CD1c-positive myeloid dendritic cell (primary cell): ENCODE measurements around the gene SPIRE2.
"Not testable (repeated sequence)": the region's sequence is repeated elsewhere in the genome, so short reads cannot be mapped to it uniquely, and the experiment has no call there.

Source experiments
- DNase-seq: peaks from one replicate; pipeline ENCODE4 v3.0.0-alpha.2; 2016; ENCODE audit errors: extremely low spot score

Gene SPIRE2

DNA sequence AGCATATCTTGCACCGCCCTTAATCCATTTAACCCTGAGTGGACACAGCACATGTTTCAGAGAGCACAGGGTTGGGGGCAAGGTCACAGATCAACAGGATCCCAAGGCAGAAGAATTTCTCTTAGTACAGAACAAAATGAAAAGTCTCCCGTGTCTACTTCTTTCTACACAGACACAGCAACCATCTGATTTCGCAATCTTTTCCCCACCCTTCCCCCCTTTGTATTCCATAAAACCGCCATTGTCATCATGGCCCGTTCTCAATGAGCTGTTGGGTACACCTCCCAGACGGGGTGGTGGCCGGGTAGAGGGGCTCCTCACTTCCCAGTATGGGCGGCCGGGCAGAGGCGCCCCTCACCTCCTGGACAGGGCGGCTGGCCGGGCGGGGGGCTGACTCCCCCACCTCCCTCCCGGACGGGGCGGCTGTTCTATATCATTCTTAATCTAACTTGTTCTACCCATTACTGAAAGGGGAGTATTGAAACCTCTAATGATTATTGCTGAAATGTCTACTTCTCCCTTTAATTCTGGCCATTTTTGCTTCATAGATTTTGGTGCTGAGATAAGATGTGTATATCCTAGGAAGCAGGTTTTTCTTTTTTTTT, 21.6 kb upstream of the SPIRE2 start:
- not testable (repeated sequence) for DNase-seq

DNA sequence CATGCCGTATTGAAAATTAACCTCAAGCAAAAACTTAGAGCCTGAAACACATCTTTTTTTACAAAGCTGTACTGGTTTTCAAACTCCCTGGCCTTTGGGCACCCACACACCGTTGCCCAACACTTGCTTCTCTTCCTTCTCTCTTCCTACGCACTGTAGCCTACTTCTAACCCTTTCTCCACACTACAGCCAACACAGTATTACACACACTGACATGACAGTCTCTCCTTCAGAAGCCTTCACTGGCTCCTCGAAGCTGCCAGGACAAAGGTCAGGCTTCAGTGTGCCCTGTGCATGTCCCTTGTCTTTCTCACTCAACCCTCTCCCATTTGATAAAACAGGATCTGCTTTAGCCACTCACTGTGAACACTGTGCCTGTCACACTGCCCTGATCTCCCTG, 19.8 kb upstream of the SPIRE2 start:
- DNase-seq, result peak; percentile 85

- no peak for DNase-seq
Observed at GRCh38 chr16:89811321-89811720, 17.0 kb upstream of the SPIRE2 start.

DNA sequence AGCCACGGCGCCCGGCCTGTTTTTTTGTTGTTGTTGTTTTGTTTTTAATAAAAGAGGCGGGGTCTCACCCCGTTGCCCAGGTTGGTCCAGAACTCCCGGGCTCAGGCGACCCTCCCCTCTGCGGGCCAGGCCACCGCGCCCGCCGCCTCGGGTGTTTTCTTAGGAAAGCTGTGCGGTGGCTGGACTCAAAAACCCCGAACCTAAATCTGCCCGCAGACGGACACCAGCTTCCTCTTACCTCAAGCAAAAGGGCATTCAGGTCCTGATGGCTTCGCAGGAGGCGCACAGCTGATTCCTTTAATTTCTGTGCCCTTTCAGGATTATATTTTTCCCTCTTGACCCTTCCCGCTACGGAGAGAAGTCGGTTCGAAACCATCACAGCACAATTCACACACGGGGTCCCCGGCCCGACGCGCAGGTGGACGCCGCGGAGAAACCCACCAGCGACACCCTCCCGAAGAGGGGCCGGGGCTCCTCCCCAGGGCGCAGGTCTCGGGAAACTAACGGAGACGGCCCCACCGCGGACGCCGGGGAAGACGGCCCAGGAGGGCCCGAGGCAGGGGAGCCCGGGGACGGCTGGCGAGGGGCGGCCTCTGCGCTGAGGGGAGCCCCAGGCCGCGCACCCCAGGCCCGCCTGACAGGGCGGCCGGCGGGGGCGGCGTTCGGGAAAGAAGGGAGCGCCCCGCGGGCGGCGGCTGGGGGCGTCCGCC, 12.5 kb upstream of the SPIRE2 start:
- peak; percentile 49 for DNase-seq

GRCh38 chr16:89818851-89819403, 9.3 kb upstream of the SPIRE2 start:
- not testable (repeated sequence) for DNase-seq

DNA sequence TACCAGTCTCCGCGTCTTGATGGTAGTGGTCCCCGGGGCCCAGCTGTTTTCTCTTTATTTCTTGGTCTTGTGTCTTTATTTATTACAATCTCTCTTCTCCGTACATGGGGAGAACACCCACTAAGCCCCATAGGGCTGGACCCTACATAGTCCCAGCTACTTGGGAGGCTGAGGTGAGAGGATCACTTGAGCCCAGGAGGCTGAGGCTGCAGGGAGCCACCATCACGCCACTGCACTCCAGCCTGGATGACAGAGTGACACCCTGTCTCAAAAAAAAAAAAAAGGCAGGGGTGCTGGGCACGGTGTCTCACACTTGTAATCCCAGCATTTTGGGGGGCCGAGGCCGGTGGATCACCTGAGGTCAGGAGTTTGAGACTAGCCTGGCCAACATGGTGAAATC, 8.8 kb upstream of the SPIRE2 start:
- DNase-seq, result not testable (repeated sequence)

DNA sequence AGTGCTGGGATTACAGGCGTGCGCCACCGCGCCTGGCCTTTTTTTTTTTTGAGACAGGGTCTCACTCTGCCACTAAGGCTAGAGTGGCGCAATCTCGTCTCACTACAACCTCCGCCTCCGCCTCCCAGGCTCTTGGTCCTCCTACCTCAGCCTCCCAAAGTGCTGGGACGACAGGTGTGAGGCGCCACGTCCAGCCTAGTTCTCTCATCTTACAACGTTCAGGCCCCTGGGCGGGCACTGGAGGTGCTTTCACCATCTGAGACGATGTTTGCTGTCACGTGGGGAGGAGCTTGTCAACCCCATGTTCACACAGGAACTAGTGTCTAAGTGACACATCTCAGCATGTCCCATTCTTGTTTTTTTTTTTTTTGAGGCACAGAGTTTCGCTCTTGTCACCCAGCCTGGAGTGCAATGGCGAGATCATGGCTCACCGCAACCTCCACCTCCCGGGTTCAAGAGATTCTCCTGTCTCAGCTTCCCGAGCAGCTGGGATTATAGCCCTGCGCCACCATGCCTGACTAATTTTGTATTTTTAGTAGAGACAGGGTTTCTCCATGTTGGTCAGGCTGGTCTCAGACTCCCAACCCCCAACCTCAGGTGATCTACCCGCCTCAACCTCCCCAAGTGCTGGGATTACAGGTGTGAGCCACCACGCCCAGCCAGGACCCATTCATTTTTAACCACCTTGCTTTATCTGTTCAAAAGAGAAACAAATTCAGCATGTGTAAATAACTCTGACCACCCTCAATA, 6.7 kb upstream of the SPIRE2 start:
- no peak for DNase-seq

- DNase-seq, result no peak
Observed at GRCh38 chr16:89822188-89823086, 5.8 kb upstream of the SPIRE2 start.

DNA sequence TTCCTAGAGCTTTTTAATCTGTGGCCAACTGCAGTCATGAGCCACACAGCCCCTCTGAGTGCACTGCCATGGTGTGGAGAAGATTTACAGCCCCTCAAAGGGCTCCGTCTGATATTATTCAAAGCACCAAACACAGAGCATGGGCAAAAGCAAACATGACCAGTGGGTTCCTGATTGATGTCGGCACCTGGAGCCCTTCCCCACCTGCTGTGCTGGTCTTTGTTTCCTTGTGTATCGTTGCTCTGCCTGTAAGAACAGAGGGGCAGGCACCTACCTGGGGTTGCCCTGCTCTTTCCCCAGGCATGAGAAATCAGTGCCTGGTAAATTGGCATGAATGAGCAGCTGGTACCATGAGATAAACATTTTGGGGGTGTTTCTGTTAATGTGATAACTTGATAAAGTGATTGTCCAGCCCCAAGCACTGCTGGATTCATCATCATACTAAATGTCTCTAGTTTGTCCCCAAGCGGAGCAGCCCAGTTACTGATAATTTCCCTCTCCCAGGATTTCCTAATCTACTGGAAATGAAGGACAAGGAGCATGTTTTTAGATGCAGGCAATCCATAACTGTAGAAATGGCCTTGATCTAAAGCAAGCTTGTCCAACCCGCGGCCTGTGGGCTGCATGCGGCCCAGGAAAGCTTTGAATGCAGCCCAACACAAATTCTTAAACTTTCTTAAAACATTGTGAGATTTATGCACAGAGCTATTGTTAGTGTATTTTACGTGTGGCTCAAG, 5.0 kb upstream of the SPIRE2 start:
- no peak for DNase-seq

GRCh38 chr16:89823824-89824148, 4.5 kb upstream of the SPIRE2 start:
- DNase-seq, result not testable (repeated sequence)

GRCh38 chr16:89826531-89827382, 1.5 kb upstream of the SPIRE2 start:
- no peak for DNase-seq

- peak; percentile 28 for DNase-seq
Observed at GRCh38 chr16:89827383-89828198, 684 bp upstream of the SPIRE2 start.

DNA sequence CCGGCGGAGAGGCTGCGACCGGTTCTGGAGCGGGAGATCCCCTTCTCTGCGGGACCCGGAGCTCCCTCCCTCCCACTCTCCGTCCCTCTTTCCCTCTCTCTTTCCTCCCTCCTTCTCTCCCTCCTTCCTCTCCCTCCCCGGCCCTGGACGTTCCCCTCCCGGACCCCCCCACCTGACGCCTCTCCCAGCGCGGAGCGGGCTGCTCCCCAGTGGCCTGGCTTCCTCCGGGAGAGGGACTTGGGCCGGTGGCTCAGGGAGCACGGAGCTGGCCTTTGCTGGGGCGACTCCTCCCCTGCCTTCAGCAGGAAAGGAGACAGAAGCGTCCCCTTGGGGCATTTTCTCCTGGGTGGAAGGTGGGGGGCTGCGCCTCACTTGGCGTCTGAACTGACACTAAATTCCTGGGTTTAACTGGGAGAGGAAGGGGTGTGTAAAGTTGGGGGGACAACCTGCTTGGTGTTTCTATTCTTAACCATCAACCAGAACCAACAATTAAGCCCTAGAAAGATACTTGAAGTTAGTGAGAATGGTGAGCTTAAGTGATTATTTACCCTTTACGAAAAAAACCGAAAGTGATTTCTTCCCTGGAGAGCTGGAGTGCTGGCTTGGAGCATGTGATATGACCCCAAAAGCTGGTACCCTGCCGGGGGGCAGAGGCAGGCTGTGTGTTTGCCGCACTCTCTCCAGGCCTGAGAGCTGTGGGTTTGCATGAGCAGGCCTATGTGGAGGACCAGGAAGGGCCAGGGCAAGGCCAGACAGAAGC, 775 bp downstream of the SPIRE2 start:
- no peak for DNase-seq

DNA sequence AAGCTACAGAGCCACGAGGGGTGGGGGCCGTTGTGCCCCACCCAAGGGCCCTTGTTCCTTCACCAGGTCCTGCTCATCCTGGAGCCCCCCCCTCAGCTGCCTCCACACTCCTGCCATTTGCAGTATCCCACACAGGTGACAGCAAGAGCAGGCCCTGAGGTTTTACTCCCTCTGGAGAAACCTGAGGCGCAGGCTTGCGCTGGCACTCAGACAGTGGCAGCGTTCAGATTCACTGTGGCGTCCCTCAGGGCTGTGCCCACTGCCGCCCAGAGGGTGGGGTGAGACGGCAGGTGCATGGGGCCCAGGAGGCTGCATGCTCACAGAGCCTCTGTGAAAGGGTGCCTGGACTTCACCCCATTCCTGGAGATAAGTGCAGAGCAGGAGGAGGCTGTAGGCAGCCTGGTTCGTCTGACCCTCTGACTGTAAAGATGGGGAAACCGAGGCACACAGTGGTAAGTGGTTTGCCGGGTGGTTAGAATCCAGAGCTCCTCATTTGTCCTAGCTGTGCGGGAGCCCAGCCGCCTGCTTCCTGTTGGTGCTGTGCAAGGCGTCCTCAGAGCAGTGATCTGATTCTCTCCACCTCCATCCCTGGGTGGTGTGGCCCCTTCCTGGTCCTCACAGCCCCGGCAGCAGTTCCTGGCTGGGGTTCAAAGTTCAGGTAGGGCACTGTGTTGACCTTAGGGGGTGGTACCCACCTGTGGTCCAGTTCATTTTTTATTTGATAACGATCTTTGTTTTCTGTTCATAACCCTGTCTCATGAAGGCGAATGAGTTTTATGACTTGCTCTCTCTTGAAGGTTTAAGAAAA, 1.6 kb downstream of the SPIRE2 start:
- DNase-seq, result no peak

- DNase-seq, result no peak
Observed at GRCh38 chr16:89831810-89832328, 3.6 kb downstream of the SPIRE2 start.

GRCh38 chr16:89833664-89834363, 5.5 kb downstream of the SPIRE2 start:
- not testable (repeated sequence) for DNase-seq
